Esophagus mucosa (tissue), 1 donor: Measurements from ENCODE around the gene JARID2. TPM values are rescaled to one million over a fixed set of nuclear protein-coding genes. Genes with fewer than 3 reads are reported as not detected.
A peak's percentile ranks its signal among the peaks of the same experiment; 100 is the strongest.

Source experiments
- ATAC-seq: fragments of 200-7000 bp; cut with Tn5 transposase; one replicate; pipeline ENCODE4 v1.9.1; 2020
- total RNA-seq: library from RNA; stranded (reverse); gene quantifications from one replicate; pipeline ENCODE4 v1.2.4, GENCODE V29; 2023
- donor health status: DM: yes; HTN: yes; CAD: no.

JARID2 gene
- total RNA-seq, 1 donor from 2014 or later = 22.1 TPM

- ATAC-seq = no peak
Measured at GRCh38 chr6:15499591-15499990, 253.7 kb downstream of the JARID2 start.

DNA sequence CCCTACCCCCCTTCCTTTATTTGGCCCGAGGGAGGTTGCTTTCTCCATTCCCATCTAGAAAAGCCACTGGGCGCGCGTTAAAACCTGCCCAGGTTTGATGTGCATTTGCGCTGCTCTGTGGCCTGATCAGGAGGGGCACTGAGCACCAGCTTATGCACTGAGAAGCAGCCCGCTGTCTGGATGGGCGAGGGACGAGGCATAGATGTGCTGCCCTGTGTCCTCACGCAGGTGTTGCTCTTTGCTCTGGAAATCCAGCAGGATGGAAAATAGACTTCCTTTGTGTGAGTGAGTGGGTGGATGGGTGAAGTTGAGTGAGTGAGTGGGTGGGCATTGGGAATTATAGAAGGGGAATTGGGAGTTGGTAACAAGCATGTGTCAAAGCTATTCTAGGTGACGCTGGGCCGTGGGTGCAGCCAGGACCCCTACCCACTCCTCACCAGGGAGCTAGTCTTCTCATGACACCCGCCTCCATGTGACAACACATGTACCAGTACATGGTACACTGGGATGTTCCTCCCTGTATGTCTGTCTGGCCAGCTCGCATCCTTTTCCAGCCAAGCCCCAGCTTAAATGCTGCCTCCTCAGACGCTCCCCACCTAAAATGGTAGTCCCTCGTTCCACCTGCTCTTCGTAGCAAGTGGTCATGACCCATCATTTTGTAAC lies 254.3 kb downstream of the JARID2 start:
- no peak for ATAC-seq

GRCh38 chr6:15500901-15501825 lies 255.3 kb downstream of the JARID2 start:
- no peak for ATAC-seq

DNA sequence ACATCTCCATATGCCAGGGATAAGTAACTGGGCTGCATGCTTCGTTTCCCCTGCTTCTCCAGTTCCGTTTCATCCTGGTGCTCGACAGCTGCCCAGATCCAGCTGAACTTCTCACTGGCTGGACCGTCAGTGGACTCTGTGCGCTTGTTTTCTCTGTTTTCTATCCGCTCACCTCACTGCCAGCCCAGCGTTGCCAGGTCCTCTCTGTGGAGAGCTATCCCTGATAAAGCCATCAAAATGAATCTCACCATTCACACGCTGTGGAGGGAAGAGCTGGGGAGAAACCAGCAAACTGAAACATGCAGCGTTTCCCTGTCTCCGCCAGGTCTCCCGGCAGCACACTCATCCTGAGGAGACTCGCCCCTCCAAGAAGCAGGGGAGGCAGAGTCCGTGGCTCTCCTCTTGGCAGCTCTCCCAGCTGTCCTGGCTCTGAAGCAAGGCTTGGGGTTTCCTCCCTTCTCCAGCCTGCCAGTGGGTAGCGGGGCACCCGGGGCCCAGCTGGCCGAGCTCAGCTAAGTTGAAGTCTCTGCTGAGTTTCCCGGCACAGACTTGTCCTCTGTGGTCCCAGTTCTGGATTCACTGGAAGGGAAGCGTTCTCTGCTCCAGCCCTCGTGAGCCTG lies 256.1 kb downstream of the JARID2 start:
- ATAC-seq = no peak

- no peak for ATAC-seq
Measured at GRCh38 chr6:15502446-15503345, 256.8 kb downstream of the JARID2 start.

DNA sequence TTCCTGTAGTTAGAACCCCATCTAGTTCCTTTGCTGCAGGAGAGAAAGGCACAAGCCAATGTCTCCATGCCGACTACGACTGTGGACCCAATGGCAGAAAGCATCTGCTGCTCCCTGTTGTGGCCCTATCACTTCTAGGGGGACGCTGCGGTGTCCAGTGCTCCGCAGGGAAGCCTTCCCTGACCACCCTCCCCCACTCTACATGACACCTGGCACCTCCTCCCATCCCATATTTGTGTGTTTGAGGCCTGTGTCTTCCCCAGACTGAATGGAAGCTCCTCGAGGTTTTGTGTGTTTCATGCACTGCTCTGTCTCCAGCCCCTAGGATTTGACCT lies 257.4 kb downstream of the JARID2 start:
- ATAC-seq = no peak

- no peak for ATAC-seq
Measured at GRCh38 chr6:15504040-15504495, 258.2 kb downstream of the JARID2 start.

DNA sequence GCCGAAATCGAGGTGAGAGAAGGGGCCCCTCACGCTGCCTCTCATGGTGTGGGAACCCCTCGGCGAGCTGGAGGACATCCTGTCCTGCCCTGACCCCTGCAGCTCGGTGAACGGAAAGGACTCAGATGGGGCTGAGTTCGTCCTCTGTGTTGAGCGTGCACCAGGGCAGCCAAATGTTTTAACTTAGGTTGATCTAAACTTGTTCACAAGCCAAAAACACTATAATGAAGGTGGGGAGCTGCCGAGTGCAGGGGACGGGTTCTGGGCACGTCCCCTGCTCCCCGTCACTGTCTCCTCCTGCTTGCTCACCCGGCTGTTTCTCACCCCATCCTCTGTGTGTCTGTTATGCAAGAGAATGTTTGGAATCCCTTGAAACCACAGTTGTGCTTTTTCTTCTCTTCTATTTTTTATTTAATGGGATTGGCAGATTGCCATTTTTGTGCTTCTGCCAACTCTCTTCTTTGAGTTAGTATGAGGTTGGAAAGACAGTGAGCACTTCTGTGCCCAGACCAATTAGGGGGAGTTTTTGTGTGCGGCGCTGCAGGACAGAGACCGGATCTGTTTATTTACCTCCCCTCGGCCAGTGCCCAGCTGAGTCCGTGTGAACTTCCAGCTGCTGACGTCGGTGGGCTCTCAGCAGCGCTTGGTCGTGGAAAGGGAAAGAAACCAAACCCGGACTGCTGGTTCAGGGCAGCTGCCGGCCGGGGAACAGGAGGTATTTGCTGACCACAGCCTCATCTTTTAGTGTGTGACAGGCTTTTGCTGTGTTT lies 258.9 kb downstream of the JARID2 start:
- peak; percentile 19 for ATAC-seq

DNA sequence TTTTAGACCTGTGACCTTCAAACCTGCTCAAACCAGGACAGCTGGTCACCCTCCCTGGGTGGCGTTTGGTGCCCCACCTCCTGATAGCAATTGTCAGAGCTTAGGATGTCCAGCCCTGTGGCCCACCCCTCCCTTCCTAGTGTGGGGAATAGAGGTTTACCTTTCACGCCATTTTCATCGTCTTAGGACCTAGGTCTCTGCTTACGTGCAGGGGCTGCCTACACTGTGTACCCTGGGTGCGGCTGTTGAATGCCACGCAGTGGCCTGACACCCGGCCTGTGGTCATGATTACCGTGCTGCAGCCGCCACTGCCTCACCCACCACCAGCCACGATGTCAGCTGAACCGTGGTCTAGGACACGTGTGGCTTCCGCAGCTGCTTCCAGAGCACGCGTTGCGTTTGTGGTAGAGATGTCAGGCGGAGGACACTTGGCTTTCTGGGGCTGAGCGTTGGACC lies 259.6 kb downstream of the JARID2 start:
- no peak for ATAC-seq

DNA sequence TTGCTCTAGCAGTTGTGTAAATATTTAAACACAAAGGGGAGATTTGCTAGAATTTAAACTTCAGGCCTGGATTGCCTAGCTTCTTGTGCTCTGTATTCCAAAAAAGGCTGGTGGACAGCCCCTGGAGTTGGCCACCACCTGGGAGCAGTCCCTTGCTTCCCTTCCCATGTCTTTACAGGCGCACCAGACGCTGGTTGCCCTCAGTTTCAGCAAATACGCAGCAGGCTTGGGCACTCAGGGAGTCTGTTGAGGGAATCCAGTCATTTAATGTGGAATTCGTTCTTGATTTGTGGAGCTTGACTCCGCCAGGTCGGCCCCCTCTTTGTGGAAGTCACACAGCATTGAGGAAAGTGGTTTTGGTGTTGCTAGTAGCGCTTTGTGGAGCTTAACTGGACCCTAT lies 260.2 kb downstream of the JARID2 start:
- no peak for ATAC-seq

GRCh38 chr6:15507221-15507620 lies 261.4 kb downstream of the JARID2 start:
- no peak for ATAC-seq

- ATAC-seq = no peak
Measured at GRCh38 chr6:15507746-15508145, 261.9 kb downstream of the JARID2 start.

GRCh38 chr6:15508441-15508871 lies 262.6 kb downstream of the JARID2 start:
- peak; percentile 19 for ATAC-seq

GRCh38 chr6:15508931-15509330 lies 263.1 kb downstream of the JARID2 start:
- ATAC-seq = no peak

DNA sequence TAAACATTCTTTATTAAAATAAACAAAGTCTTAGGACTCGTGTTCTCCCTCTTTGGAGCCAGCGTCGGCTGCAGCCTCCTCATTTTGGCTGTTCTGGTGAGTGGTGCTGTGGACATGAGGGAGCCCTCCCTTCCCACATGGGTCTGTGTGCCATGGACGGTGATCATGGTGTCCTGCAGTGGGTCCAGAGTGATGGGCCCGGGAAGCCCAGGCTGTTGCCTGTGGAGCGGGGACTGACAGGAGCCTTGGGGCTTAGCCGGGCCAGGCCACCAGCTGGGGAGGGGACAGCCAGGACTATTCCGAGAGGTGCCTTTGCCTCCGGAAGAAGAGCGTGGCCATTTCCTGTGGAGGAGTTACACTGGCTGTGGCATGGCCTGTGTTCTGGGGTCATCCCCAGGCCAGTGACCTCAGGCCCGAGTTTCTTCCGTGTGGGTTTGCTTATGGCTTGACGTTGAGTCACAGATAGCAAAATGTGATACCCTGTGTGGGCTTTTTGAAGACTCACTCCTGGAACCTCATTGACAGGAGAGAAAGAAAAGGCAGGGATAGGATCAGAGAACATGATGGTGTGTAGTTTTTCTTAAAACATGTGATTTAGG lies 263.6 kb downstream of the JARID2 start:
- ATAC-seq = no peak

GRCh38 chr6:15510121-15510520 lies 264.3 kb downstream of the JARID2 start:
- ATAC-seq = no peak

DNA sequence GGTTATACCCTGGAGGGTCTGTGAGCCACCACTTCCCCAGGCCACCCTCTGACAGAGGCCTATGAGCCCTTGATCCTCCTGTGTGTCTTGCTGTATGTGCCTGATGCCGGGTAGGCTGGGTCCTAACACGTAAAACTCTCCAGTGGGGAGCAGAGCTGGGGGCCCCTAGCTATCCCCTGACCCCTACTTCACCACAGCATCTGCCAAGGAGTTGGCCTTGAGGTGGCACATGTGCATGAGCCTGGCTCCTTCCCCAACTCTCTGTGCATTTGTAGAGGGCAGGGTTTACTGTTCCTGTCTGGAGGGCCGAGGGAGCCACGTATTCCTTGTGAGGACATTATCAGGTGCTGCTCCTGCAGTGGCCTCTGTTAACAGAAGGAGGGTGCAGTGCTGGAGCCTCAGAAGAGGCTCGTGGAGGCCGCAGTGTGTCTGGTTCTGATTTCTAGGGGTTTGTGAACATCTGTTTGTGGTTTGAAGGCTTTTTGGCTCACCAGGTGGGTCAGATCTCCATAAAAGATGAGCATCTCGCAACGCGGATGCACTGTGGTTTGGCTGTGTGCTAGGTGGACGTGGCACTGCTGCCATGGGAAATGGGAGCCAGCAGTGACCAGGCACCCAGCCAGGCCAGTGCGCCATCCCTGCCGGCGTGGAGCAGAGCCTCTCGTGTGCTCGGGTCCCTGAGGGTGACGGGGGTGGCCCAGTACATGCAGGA lies 264.8 kb downstream of the JARID2 start:
- ATAC-seq = no peak

- ATAC-seq = no peak
Measured at GRCh38 chr6:15511248-15512125, 265.6 kb downstream of the JARID2 start.

DNA sequence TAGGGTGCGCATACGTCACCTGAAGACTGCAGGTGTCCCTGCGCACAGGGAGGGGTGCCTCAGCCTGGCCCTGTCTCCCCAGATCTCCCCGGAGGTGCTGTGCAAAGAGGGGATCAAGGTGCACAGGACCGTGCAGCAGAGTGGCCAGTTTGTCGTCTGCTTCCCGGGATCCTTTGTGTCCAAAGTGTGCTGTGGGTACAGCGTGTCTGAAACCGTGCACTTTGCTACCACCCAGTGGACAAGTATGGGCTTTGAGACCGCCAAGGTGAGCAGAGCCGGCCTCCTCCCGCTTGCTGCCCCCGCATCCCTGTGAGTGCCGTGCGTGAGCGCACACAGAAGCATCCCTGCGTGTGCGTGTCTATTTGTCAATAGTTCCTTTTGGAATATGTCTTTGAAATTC lies 266.3 kb downstream of the JARID2 start:
- no peak for ATAC-seq
